GM12872 (cell line): ENCODE results near the gene ABCF3.

Experiments used
- CTCF ChIP-seq: IDR thresholded peaks from 3 replicates; pipeline ENCODE4 v1.5.1; 2011; ENCODE audit warnings: low read depth, mild to moderate bottlenecking, low read length, moderate library complexity; ENCODE audit not compliant: insufficient read depth

ABCF3 gene

GRCh38 chr3:184176377-184177330 is 9.3 kb upstream of the ABCF3 start:
- no peak for TF ChIP-seq CTCF

GRCh38 chr3:184177331-184177731 is 8.7 kb upstream of the ABCF3 start:
- no peak for TF ChIP-seq CTCF

GRCh38 chr3:184177767-184178306 is 8.2 kb upstream of the ABCF3 start:
- TF ChIP-seq CTCF: no peak

GRCh38 chr3:184178521-184179138 is 7.4 kb upstream of the ABCF3 start:
- no peak for TF ChIP-seq CTCF

GRCh38 chr3:184180165-184180564 is 5.8 kb upstream of the ABCF3 start:
- no peak for TF ChIP-seq CTCF

GRCh38 chr3:184181596-184181995 is 4.4 kb upstream of the ABCF3 start:
- no peak for TF ChIP-seq CTCF

- no peak for TF ChIP-seq CTCF
These were observed 2.3 kb upstream of the ABCF3 start for GRCh38 chr3:184183679-184184078.
